ENCODE data around the gene TERT.

TERT gene

GRCh38 chr5:1264211-1264610 lies 30.7 kb downstream of the TERT start:
- H3K27me3 ChIP-seq (ENCODE audit: insufficient read depth, low read depth, severe bottlenecking): no peaks in the 10 kb centered on the region
- H3K4me3 ChIP-seq (ENCODE audit: low read depth, low read length): no peak overlapping the region
- DNase-seq: no peak

GRCh38 chr5:1262381-1262780 lies 32.5 kb downstream of the TERT start:
- Histone ChIP-seq H3K9me3 (ENCODE audit: severe bottlenecking) (peaks cover 31% of the 10 kb centered on the region), H3K4me3 (ENCODE audit: low read depth, low read length) (no peak overlapping the region), H3K27me3 (ENCODE audit: insufficient read depth, low read depth, severe bottlenecking) (no peaks in the 10 kb centered on the region), H3K36me3 (no peaks in the 10 kb centered on the region), H3K27ac (no peak overlapping the region)
- no peak for TF ChIP-seq CTCF (IDR thresholded peaks at IDR 0.05; ENCODE audit: low read depth, low read length)
- no peak for DNase-seq

More at GRCh38 chr5:1264211-1264610, 30.7 kb downstream of the TERT start:
- H3K36me3 ChIP-seq: no peaks in the 10 kb centered on the region
- no peak overlapping the region for H3K27ac ChIP-seq
- TF ChIP-seq CTCF (IDR thresholded peaks at IDR 0.05; ENCODE audit: low read depth, low read length): no peak
- peaks cover 31% of the 10 kb centered on the region for H3K9me3 ChIP-seq (ENCODE audit: severe bottlenecking)

GRCh38 chr5:1261643-1262042 lies 33.2 kb downstream of the TERT start:
- H3K9me3 ChIP-seq (ENCODE audit: severe bottlenecking): peaks cover 31% of the 10 kb centered on the region
- H3K27me3 ChIP-seq (ENCODE audit: insufficient read depth, low read depth, severe bottlenecking): no peaks in the 10 kb centered on the region
- H3K27ac ChIP-seq: no peak overlapping the region
- no peaks in the 10 kb centered on the region for H3K36me3 ChIP-seq
- TF ChIP-seq CTCF (IDR thresholded peaks at IDR 0.05; ENCODE audit: low read depth, low read length): no peak
- no peak overlapping the region for H3K4me3 ChIP-seq (ENCODE audit: low read depth, low read length)
- DNase-seq: no peak

GRCh38 chr5:1259806-1260480 lies 34.9 kb downstream of the TERT start:
- Histone ChIP-seq H3K9me3 (ENCODE audit: severe bottlenecking) (peaks cover 31% of the 10 kb centered on the region), H3K27ac (no peak overlapping the region), H3K36me3 (no peaks in the 10 kb centered on the region), H3K27me3 (ENCODE audit: insufficient read depth, low read depth, severe bottlenecking) (no peaks in the 10 kb centered on the region), H3K4me3 (ENCODE audit: low read depth, low read length) (no peak overlapping the region)
- no peak for TF ChIP-seq CTCF (IDR thresholded peaks at IDR 0.05; ENCODE audit: low read depth, low read length)
- DNase-seq: no peak

- no peaks in the 10 kb centered on the region for H3K27me3 ChIP-seq (ENCODE audit: insufficient read depth, low read depth, severe bottlenecking)
- no peak for TF ChIP-seq CTCF (IDR thresholded peaks at IDR 0.05; ENCODE audit: low read depth, low read length)
- no peak for DNase-seq
- H3K27ac ChIP-seq: no peak overlapping the region
- H3K4me3 ChIP-seq (ENCODE audit: low read depth, low read length): no peak overlapping the region
- no peaks in the 10 kb centered on the region for H3K36me3 ChIP-seq
- peaks cover 25% of the 10 kb centered on the region for H3K9me3 ChIP-seq (ENCODE audit: severe bottlenecking)
These were observed 37.0 kb downstream of the TERT start for GRCh38 chr5:1257841-1258240.

GRCh38 chr5:1257363-1257762 lies 37.5 kb downstream of the TERT start:
- no peak overlapping the region for H3K27ac ChIP-seq
- H3K9me3 ChIP-seq (ENCODE audit: severe bottlenecking): peaks cover 20% of the 10 kb centered on the region
- no peak for TF ChIP-seq CTCF (IDR thresholded peaks at IDR 0.05; ENCODE audit: low read depth, low read length)
- H3K36me3 ChIP-seq: no peaks in the 10 kb centered on the region
- H3K4me3 ChIP-seq (ENCODE audit: low read depth, low read length): no peak overlapping the region
- H3K27me3 ChIP-seq (ENCODE audit: insufficient read depth, low read depth, severe bottlenecking): no peaks in the 10 kb centered on the region
- no peak for DNase-seq
